Nephron (organoid): ENCODE data around the gene KAZALD1.

ENCODE experiments used
- H3K27ac Mint-ChIP-seq, 3 experiments: 2 replicates each; pipeline ENCODE4 v1.8.0; 2020; ENCODE audit warnings: mixed read lengths in 3 of 3, mild to moderate bottlenecking in 2 of 3, moderate library complexity in 1 of 3
- H3K27me3 Mint-ChIP-seq: 2 replicates; pipeline ENCODE4 v1.8.0; 2021; ENCODE audit warnings: low read depth, mild to moderate bottlenecking, moderate library complexity, mixed read lengths
- H3K36me3 Mint-ChIP-seq: 2 replicates; pipeline ENCODE4 v1.8.0; 2020; ENCODE audit warnings: low read depth, mixed read lengths
- H3K4me1 Mint-ChIP-seq: 2 replicates; pipeline ENCODE4 v1.8.0; 2020; ENCODE audit warnings: mixed read lengths
- H3K4me3 Mint-ChIP-seq, 3 experiments: 2 replicates each; pipeline ENCODE4 v1.8.0; 2020; ENCODE audit warnings: mild to moderate bottlenecking in 3 of 3, mixed read lengths in 3 of 3, moderate library complexity in 2 of 3
- H3K9me3 Mint-ChIP-seq: 2 replicates; pipeline ENCODE4 v1.8.0; 2020; ENCODE audit warnings: mixed read lengths
- CTCF ChIP-seq, 3 experiments: fragments of 200-600 bp; sonication (generic); IDR thresholded peaks; one replicate each; pipeline ENCODE4 v1.5.0; 2021; ENCODE audit warnings: antibody characterized with exemption in 3 of 3; ENCODE audit not compliant: unreplicated experiment in 3 of 3

The KAZALD1 gene

GRCh38 chr10:101063548-101064414 lies 2.0 kb downstream of the KAZALD1 start:
- Mint-ChIP-seq H3K4me3 (peak overlapping the region; percentile 81 to 93 (median 93)), H3K9me3 (no peaks in the 10 kb centered on the region), H3K27me3 (peaks cover 43% of the 10 kb centered on the region), H3K4me1 (peaks cover 56% of the 10 kb centered on the region), H3K27ac (peak overlapping the region; percentile 43 to 75 (median 72)), H3K36me3 (no peaks in the 10 kb centered on the region)
- TF ChIP-seq CTCF (IDR thresholded peaks at IDR 0.05; ENCODE audit: unreplicated experiment in 3 of 3) = no peak

GRCh38 chr10:101064415-101065030 lies 2.7 kb downstream of the KAZALD1 start:
- Mint-ChIP-seq H3K9me3 (no peaks in the 10 kb centered on the region), H3K36me3 (no peaks in the 10 kb centered on the region), H3K4me3 (peak overlapping the region; percentile 81 to 93 (median 93)), H3K4me1 (peaks cover 53% of the 10 kb centered on the region), H3K27ac (peak overlapping the region in 1 of 3 experiments; percentile 69), H3K27me3 (peaks cover 43% of the 10 kb centered on the region)
- TF ChIP-seq CTCF (IDR thresholded peaks at IDR 0.05; ENCODE audit: unreplicated experiment in 3 of 3) = no peak

GRCh38 chr10:101065481-101066145 lies 3.8 kb downstream of the KAZALD1 start:
- H3K36me3 Mint-ChIP-seq = no peaks in the 10 kb centered on the region
- H3K4me3 Mint-ChIP-seq = peak overlapping the region; percentile 78 to 93 (median 91)
- peaks cover 43% of the 10 kb centered on the region for H3K4me1 Mint-ChIP-seq
- no peak for TF ChIP-seq CTCF (IDR thresholded peaks at IDR 0.05; ENCODE audit: unreplicated experiment in 3 of 3)
- H3K27me3 Mint-ChIP-seq = peaks cover 43% of the 10 kb centered on the region
- no peaks in the 10 kb centered on the region for H3K9me3 Mint-ChIP-seq
- H3K27ac Mint-ChIP-seq = peak overlapping the region; percentile 3 to 69 (median 34)

- no peaks in the 10 kb centered on the region for H3K36me3 Mint-ChIP-seq
- no peaks in the 10 kb centered on the region for H3K9me3 Mint-ChIP-seq
- H3K4me1 Mint-ChIP-seq = peaks cover 42% of the 10 kb centered on the region
- peak; percentile 21 to 43 (median 38) for TF ChIP-seq CTCF (IDR thresholded peaks at IDR 0.05; ENCODE audit: unreplicated experiment in 3 of 3)
- peak overlapping the region; percentile 78 to 93 (median 91) for H3K4me3 Mint-ChIP-seq
- peak overlapping the region; percentile 3 to 69 (median 34) for H3K27ac Mint-ChIP-seq
- peaks cover 50% of the 10 kb centered on the region for H3K27me3 Mint-ChIP-seq
Observed at GRCh38 chr10:101066146-101066895, 4.5 kb downstream of the KAZALD1 start.

- no peaks in the 10 kb centered on the region for H3K36me3 Mint-ChIP-seq
- no peak for TF ChIP-seq CTCF (IDR thresholded peaks at IDR 0.05; ENCODE audit: unreplicated experiment in 3 of 3)
- H3K9me3 Mint-ChIP-seq = no peaks in the 10 kb centered on the region
- peak overlapping the region; percentile 91 to 96 (median 93) for H3K4me3 Mint-ChIP-seq
- peaks cover 43% of the 10 kb centered on the region for H3K4me1 Mint-ChIP-seq
- peaks cover 56% of the 10 kb centered on the region for H3K27me3 Mint-ChIP-seq
- no peak overlapping the region for H3K27ac Mint-ChIP-seq
Observed at GRCh38 chr10:101066896-101067355, 5.1 kb downstream of the KAZALD1 start.
